B cell (primary cell): ENCODE results near the gene SOX6. TPM values are rescaled to one million over a fixed set of nuclear protein-coding genes. Genes with fewer than 3 reads are reported as not detected.

ENCODE experiments used
- ATAC-seq: fragments of 200-7000 bp; cut with Tn5 transposase; one replicate; pipeline ENCODE4 v1.10.0; 2021; ENCODE audit warnings: low read depth, mild to moderate bottlenecking, moderate number of reproducible peaks, moderate library complexity
- CTCF ChIA-PET: fragments of 350-600 bp; sonication (Branson Sonifier 250); formaldehyde crosslinking; loops from one replicate; lab custom pipeline; 2021; ENCODE audit warnings: antibody characterized with exemption, inconsistent platforms; lab: Charles Lee
- POLR2A ChIA-PET: fragments of 350-600 bp; sonication (Branson Sonifier 250); formaldehyde crosslinking; loops from one replicate; lab custom pipeline; 2021; ENCODE audit warnings: antibody characterized with exemption; lab: Charles Lee
- DNase-seq: peaks from one replicate; pipeline ENCODE4 v3.0.0; 2013
- H2AFZ ChIP-seq: 2 replicates; pipeline ENCODE4 v1.6.1; 2012; ENCODE audit warnings: mild to moderate bottlenecking, low read depth, low read length; ENCODE audit not compliant: insufficient read depth, poor library complexity, severe bottlenecking
- H3K27ac ChIP-seq, 2 donors: 1 replicate in 1 of 2; 2 replicates in 1 of 2; pipeline ENCODE4 v1.5.1; 2012 to 2013; ENCODE audit warnings: low read length in 2 of 2, mild to moderate bottlenecking in 2 of 2, moderate library complexity in 1 of 2
- H3K27me3 ChIP-seq, 4 experiments: fragments of 200-600 bp in 1 of 4; sonication (generic) in 1 of 4; replicated peaks in 1 of 4; 1 replicate in 2 of 4; 2 replicates in 2 of 4; pipeline versions ENCODE4 v1.6.1 to v1.7.0; 2013 to 2016; ENCODE audit warnings: low read length in 3 of 4, mild to moderate bottlenecking in 2 of 4, mixed read lengths in 1 of 4, moderate library complexity in 1 of 4; ENCODE audit not compliant: insufficient read depth in 4 of 4, control insufficient read depth in 3 of 4; ENCODE audit errors: control extremely low read depth in 1 of 4
- H3K36me3 ChIP-seq, 2 experiments: replicated peaks in 1 of 2; 1 replicate in 1 of 2; 2 replicates in 1 of 2; pipeline versions ENCODE4 v1.6.1 to v1.7.1; 2013; ENCODE audit warnings: low read length in 1 of 2; ENCODE audit not compliant: insufficient read depth in 2 of 2, control insufficient read depth in 1 of 2; ENCODE audit errors: control extremely low read depth in 1 of 2, extremely low read depth in 1 of 2
- H3K4me1 ChIP-seq, 2 donors: fragments of 200-600 bp in 1 of 2; sonication (generic) in 1 of 2; 1 replicate in 1 of 2; 2 replicates in 1 of 2; pipeline versions ENCODE4 v1.5.1 to v1.6.1; 2013 to 2017; ENCODE audit warnings: low read length in 2 of 2; ENCODE audit not compliant: control insufficient read depth in 2 of 2, insufficient read depth in 2 of 2
- H3K4me2 ChIP-seq: replicated peaks from 2 replicates; pipeline ENCODE3; 2012; ENCODE audit warnings: mild to moderate bottlenecking, low read depth, low read length; ENCODE audit not compliant: poor library complexity, severe bottlenecking
- H3K4me3 ChIP-seq, 5 experiments: fragments of 200-600 bp in 1 of 5; sonication (generic) in 1 of 5; 1 replicate in 3 of 5; 2 replicates in 2 of 5; pipeline versions ENCODE4 v1.5.1 to v1.7.0; 2011 to 2016; ENCODE audit warnings: low read length in 4 of 5, mild to moderate bottlenecking in 4 of 5, low read depth in 2 of 5, control low read depth in 1 of 5, moderate library complexity in 1 of 5; ENCODE audit not compliant: insufficient read depth in 1 of 5; ENCODE audit errors: control extremely low read depth in 1 of 5, extremely low read depth in 1 of 5
- H3K79me2 ChIP-seq: fragments of 200-600 bp; sonication (generic); one replicate; pipeline ENCODE4 v1.6.0; 2016; ENCODE audit warnings: low read length; ENCODE audit not compliant: control insufficient read depth, insufficient read depth
- H3K9ac ChIP-seq: fragments of 200-600 bp; sonication (generic); 2 replicates; pipeline ENCODE4 v1.6.1; 2017; ENCODE audit warnings: mild to moderate bottlenecking, low read length, moderate library complexity
- H3K9me3 ChIP-seq, 3 donors: one replicate each; pipeline versions ENCODE4 v1.6.1 to v1.7.1; 2013; ENCODE audit warnings: low read length in 2 of 3; ENCODE audit not compliant: control insufficient read depth in 2 of 3, insufficient read depth in 1 of 3; ENCODE audit errors: control extremely low read depth in 1 of 3
- H4K20me1 ChIP-seq: 2 replicates; pipeline ENCODE4 v1.6.0; 2012; ENCODE audit warnings: mild to moderate bottlenecking, low read length; ENCODE audit not compliant: insufficient read depth, control insufficient read depth, poor library complexity, severe bottlenecking
- H3K27ac Mint-ChIP-seq: one replicate; pipeline ENCODE4 v1.8.0; 2021; ENCODE audit warnings: mixed read lengths
- H3K27me3 Mint-ChIP-seq: one replicate; pipeline ENCODE4 v1.8.0; 2021; ENCODE audit warnings: mixed read lengths
- H3K4me1 Mint-ChIP-seq: one replicate; pipeline ENCODE4 v1.8.0; 2021; ENCODE audit warnings: mixed read lengths
- H3K4me3 Mint-ChIP-seq: one replicate; pipeline ENCODE4 v1.8.0; 2021; ENCODE audit warnings: mixed read lengths
- H3K9me3 Mint-ChIP-seq: one replicate; pipeline ENCODE4 v1.8.0; 2022; ENCODE audit warnings: mixed read lengths; ENCODE audit not compliant: insufficient read depth
- EZH2 ChIP-seq: IDR thresholded peaks from 2 replicates; pipeline ENCODE4 v1.6.1; 2012; ENCODE audit warnings: borderline replicate concordance, low read depth, mild to moderate bottlenecking, moderate library complexity, low read length; ENCODE audit not compliant: insufficient read depth, poor library complexity, severe bottlenecking
- WGBS: methylation state at CpG from one replicate; pipeline ENCODE4 v1.1.5; 2013; ENCODE audit warnings: missing lambda C conversion rate; ENCODE audit not compliant: insufficient coverage; 5-methylcytosine and 5-hydroxymethylcytosine counted together
- intact Hi-C: fragments of 100-400 bp; cut with micrococcal nuclease; formaldehyde crosslinking; loops from one replicate; pipeline ENCODE4 v1.10.0; 2022
- polyA plus RNA-seq: library from polyadenylated mRNA; depleted of rRNA; stranded (reverse); fragments of >200 nt; gene quantifications from 2 replicates; pipeline ENCODE4 v1.2.3, GENCODE V29; 2012
- total RNA-seq, 2 donors: library from RNA; stranded (reverse); fragments of 120-200 nt in 1 of 2; gene quantifications; 1 replicate in 1 of 2; 2 replicates in 1 of 2; pipeline versions ENCODE4 v1.2.3 to v1.2.4, GENCODE V29; 2013 to 2022
- TF ChIP-seq, protein P1 (sequence below): fragments of 200-600 bp; IDR thresholded peaks from one replicate; pipeline ENCODE4 v1.8.0; 2022; ENCODE audit warnings: antibody characterized with exemption, mild to moderate bottlenecking

Gene SOX6
- total and polyA plus RNA-seq, 2 donors (not counting 1 experiment from before 2014, with no cell fraction given), result not detected

DNA sequence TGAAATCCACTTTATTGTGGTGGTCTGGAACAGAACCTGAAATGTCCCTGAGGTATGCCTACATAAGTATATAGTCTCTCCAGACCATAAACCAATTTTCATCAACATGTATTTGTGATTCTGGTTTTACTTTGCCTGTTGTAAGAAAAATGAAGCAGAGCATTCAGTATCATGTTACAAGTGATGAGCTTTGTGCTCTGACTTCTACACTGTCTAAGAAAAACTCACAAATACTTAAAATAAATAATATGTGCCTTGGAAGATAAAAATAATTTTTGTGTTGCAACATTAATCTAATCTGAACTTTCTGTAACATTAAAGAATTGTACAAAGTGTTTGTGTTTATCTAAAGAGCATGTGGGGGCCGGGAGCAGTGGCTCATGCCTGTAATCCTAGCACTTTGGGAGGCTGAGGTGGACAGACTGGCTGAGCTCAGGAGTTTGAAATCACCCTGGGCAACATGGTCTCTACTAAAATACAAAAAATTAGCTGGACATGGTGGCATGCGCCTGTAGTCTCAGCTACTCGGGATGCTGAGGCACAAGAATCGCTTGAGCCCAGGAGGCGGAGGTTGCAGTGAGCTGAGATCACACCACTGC is 219.5 kb downstream of the SOX6 start:
- Histone ChIP-seq H4K20me1 (no peaks in the 10 kb centered on the region), H3K79me2 (no peaks in the 10 kb centered on the region), H3K36me3 (no peaks in the 10 kb centered on the region), H3K4me3 (no peak overlapping the region), H3K27ac (no peak overlapping the region), H3K27me3 (no peaks in the 10 kb centered on the region), H3K9me3 (peaks cover 0 to 11% (median 3%) of the 10 kb centered on the region in 3 donors), H3K4me2 (no peak overlapping the region), H2AFZ (no peak overlapping the region), H3K4me1 (no peaks in the 10 kb centered on the region), H3K9ac (no peak overlapping the region)
- Mint-ChIP-seq H3K4me3 (no peak overlapping the region), H3K4me1 (no peaks in the 10 kb centered on the region), H3K9me3 (no peaks in the 10 kb centered on the region), H3K27ac (no peak overlapping the region), H3K27me3 (no peaks in the 10 kb centered on the region)
- CTCF ChIA-PET, result no interaction called here
- ATAC-seq (no peak), DNase-seq (no peak)
- POLR2A ChIA-PET, result no interaction called here
- TF ChIP-seq EZH2, result no peak
- TF ChIP-seq, protein P1, sequence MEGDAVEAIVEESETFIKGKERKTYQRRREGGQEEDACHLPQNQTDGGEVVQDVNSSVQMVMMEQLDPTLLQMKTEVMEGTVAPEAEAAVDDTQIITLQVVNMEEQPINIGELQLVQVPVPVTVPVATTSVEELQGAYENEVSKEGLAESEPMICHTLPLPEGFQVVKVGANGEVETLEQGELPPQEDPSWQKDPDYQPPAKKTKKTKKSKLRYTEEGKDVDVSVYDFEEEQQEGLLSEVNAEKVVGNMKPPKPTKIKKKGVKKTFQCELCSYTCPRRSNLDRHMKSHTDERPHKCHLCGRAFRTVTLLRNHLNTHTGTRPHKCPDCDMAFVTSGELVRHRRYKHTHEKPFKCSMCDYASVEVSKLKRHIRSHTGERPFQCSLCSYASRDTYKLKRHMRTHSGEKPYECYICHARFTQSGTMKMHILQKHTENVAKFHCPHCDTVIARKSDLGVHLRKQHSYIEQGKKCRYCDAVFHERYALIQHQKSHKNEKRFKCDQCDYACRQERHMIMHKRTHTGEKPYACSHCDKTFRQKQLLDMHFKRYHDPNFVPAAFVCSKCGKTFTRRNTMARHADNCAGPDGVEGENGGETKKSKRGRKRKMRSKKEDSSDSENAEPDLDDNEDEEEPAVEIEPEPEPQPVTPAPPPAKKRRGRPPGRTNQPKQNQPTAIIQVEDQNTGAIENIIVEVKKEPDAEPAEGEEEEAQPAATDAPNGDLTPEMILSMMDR, result no peak
- 93% methylated on average over 3 of the region's 5 CpGs for WGBS
- intact Hi-C loops, result no loop called here

DNA sequence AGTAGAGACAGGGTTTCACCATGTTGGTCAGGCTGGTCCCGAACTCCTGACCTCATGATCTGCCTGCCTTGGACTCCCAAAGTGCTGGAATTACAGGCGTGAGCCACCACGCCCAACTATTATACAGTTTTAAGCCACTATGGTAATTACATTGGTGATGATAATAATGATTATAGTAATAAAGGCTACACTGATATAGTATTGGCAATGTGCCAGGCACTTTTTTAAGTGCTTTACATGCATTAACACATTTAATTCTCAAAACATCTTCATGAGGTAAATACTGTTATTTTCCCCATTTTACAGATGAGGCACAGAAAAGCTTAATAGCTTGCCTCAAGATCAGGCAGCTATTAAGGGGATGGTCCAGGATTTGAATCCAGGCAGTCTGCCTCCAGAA is 222.5 kb downstream of the SOX6 start:
- Histone ChIP-seq H4K20me1 (no peaks in the 10 kb centered on the region), H3K9ac (no peak overlapping the region), H3K27me3 (no peaks in the 10 kb centered on the region), H3K9me3 (peaks cover 0 to 6% (median 0%) of the 10 kb centered on the region in 3 donors), H3K4me1 (no peaks in the 10 kb centered on the region), H3K27ac (no peak overlapping the region), H3K79me2 (no peaks in the 10 kb centered on the region), H3K4me2 (no peak overlapping the region), H3K4me3 (no peak overlapping the region), H3K36me3 (no peaks in the 10 kb centered on the region), H2AFZ (no peak overlapping the region)
- CTCF ChIA-PET, result no interaction called here
- no CpG with 5 or more reads among the region's 3 CpGs for WGBS
- no peaks in the 10 kb centered on the region for H3K27me3 Mint-ChIP-seq
- intact Hi-C loops, result no loop called here
- ATAC-seq (no peak), DNase-seq (no peak)
- H3K4me1 Mint-ChIP-seq, result no peaks in the 10 kb centered on the region
- H3K27ac Mint-ChIP-seq, result no peak overlapping the region
- no peak overlapping the region for H3K4me3 Mint-ChIP-seq
- POLR2A ChIA-PET, result no interaction called here
- TF ChIP-seq, protein P1, result no peak
- no peak for TF ChIP-seq EZH2
- H3K9me3 Mint-ChIP-seq, result no peaks in the 10 kb centered on the region
